GM19395 (cell line): Measurements from ENCODE around the gene SC5D.

Experiments
- ATAC-seq: cut with Tn5 transposase; IDR thresholded peaks from one replicate; pipeline ENCODE4 v1.9.1; 2021; ENCODE audit warnings: mild to moderate bottlenecking, moderate library complexity; ENCODE audit not compliant: unreplicated experiment

The SC5D gene

DNA sequence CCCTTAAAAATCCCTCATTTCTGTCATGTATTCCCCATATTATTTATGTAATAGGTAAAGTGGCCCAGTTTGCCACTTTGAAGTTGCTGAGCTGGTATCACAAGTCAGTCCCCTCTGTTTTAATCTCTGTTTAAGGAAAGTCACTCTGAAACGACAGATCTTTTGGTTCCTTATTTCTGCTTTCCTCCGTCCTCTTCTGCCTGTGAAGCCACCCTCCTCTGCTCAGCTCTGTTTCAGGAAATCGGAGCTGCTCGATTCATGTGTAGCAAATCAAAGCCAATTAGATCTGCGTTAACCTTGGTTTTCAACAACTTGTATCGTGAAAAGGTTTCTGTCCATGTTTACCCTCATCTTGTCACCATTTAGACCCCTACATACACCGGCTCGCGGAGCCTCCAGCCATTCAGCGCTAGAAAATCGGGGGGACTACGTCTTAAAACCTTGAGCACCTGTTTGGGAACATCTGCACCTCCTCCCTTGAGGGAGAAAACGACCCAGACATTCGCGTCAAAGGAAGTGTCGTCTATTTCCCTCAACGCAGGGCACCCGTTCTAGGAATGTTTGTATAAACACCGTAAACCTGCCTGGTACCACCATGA lies 576 bp upstream of the SC5D start:
- ATAC-seq: peak; percentile 43

DNA sequence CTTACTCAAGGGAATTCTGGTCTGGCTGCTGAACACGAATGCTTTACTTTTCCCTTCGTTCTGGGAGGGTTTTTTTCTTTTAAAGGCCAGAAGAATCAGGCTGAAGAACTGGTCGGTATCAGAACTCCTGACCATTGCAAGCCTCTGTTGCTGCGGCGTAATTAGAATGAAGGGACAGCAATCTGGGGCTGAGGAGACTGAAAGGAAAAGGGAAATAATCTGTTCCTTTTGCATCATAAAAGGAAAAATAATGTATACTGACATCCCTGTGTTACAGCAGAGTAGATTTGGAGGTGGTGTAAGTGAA lies 670 bp downstream of the SC5D start:
- ATAC-seq: no peak

DNA sequence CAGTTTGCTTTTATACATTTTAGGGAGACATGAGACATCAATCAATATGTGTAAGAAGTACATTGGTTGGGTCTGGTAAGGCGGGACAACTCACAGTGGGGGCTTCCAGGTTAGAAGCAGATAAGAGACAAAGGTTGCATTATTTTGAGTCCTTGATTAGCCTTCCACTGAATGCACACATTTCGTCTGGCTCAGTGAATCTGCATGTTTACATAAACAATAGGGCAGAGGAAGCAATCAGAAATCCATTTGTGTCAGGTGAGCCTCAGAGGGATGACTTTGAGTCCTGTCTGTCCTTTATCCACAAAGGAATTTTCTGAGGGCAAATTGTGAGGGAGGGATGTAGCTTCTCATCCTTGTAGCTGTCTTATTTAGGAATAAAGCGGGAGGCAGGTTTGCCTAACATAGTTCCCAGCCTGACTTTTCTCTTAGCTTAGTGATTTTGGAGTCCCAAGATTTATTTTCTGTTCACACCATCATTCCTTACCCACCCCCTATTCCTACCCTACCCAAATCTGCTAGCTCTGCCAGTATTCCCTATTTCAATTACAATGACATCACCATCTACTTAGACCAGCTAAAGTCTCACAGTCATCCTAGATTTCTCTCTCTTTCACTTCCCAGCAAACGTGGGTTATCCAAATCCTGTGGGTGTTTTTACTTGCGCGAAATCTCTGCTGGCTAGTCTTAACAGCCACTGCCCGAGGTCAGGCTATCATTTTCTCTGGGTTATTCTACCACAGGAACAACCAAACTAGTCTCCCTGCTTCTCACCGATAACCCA lies 2.9 kb downstream of the SC5D start:
- no peak for ATAC-seq

DNA sequence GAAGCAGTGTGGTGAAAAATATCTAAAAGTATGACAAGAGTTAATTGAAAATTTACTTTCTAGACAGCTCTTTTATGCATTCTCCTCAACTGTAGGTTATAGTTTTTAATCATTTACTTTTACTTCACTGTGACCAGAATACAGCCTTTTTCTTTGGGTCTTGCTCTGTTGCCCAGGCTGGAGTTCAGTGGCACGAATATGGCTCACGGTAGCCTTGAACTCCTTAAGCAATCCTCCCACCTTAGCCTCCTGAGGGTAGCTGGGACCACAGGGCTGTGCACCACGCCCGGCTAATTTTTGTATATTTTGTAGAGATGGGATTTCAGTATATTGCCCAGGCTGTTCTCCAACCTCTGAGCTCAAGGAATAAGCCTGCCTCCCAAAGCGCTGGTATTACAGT lies 5.3 kb downstream of the SC5D start:
- ATAC-seq: no peak

DNA sequence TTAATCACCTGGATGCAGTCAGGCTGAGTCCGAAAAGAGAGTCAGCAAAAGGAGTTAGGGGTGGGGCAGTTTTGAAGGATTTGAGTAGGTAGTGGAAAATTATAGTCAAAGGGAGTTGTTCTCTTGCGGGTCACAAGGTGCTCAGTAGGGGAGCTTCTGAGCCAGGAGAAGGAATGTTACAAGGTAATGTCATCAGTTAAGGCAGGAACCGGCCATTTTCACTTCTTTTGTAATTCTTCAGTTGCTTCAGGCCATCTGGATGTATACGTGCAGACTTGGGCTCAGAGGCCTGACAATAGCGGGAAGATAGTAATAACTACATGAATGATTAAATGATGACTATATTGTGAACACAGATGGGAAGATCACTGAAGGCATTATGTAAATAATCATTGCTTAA lies 6.2 kb downstream of the SC5D start:
- no peak for ATAC-seq

DNA sequence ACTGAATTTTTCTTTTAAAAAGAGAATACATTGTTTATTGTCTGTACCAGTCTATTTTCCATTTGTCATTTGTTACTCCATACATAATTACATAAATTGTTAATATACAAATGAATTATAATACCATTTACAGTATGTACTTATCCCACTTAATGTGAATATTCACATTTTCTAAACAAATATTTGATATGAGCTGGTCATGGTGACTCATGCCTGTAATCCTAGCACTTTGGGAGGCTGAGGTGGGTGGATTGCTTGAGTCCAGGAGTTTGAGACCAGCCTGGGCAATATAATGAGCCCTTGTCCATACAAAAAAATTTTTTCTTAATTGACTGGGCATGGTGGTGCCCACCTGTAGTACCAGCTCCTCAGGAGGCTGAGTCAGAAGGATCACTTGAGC lies 6.8 kb downstream of the SC5D start:
- no peak for ATAC-seq

DNA sequence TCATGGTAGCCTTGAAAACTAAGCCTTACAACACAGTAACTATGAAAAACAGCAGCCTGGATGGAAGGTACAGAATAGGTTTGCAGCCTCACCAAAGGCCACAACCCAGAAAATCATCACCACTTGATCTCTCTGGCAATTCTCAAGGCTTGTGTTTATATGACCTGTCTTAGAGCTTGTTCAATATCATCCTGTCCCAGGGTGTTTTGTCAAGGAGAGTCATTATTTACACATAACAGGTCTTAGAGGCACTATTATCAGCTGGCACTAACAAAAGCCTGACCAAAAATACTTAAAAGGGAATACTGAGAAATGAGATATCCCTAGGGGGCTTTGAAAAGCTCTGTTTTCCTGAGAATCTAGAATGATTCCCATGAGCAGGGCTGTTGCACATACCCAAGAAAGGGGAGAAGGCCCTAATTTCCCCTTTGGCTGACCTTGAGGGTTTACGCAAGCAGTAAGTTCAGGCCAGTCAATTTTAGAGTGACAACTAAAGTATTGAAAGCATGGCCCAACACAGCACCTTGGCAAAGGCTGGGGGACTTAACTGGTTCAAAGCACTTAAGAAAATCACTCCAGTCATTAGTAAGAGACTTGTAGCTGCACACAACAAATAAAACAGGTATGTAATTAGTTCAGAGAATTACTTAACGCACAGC lies 7.9 kb downstream of the SC5D start:
- no peak for ATAC-seq

DNA sequence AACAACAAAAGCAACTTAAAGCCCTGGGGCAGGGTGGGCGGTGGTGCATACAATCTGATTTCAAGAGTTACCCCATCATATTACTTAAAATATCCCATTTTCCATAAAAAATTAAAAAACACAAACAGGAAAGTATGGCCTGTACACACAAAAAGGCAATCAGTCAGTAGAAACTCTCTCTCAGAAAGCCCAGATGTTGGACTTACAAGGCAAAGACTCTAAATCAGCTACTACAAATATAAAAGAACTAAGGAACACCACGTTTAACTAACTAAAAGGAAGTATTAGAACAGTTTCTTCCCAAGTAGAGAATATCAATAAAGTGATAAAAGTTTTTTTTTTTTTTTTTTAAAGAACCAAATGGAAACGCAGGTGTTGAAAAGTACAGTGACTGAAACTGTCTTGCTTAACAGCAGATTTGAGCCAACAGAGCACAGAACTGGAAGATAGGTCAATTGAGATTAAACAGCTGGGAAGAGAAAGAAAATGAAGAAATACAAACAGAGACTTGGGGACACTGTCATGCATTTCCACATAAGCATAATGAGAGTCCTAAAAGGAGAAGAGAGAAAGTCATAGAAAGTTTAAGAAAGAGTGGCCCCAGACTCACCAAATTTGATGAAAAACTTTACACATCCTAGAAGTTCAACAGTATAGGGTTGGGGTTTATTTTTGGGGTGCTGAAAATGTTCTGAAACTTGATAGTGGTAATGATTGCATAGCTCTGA lies 8.6 kb downstream of the SC5D start:
- peak; percentile 69 for ATAC-seq

DNA sequence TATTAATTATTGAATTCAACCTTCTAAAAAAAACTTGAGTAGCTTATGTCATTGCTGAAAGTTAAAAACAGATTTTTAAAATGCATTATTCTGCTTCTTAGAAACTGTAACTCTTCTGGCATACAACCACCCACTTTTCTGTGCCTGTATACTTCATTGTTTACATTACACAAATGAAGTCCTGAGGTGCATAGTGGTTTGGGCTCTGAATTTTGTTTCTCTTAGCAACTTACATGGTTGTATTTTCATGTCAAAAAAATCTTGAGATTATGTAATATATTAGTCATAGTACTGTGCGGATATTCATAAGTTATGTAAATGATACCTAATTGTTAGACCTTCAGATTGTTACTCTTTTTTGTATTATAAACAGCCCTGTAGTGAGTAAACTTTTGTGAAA lies 12.2 kb downstream of the SC5D start:
- ATAC-seq: no peak

DNA sequence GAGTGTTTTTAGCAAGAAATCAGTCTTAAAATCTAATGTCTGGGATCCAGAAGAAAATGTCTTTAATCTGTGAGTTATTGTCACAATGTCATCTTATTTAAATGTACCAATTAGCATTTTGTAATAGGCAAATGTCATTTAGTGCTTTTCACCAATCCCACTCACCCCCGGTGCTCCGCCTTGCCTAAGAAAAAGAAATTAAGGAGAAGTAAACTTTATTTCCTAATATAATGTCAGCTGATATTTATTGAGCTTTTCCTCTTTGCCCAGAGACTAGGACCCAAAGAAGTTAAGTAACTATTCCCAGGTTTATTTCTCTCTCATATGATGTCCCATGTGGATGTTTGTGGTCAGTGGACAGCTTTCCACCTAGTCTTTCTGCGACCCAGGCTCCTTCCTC lies 16.2 kb downstream of the SC5D start:
- ATAC-seq: no peak

DNA sequence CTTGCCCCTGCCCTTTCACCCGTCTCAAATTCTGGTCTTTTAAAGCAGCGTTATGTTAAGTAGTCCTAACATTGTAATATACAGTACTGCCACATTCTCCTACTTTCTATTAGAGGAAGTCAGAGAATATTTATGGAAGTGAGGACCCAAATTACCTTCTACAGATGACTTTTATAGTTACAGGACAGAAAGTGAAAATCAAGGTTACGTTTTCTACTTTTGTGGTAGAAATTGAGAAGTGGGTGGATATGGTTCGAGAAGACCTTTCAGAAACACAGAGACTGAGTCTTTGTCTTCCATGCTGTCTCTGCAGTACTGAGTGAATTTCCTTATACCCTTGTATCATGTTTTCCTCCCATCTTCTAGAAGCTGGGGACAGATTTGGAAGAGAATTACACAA lies 17.1 kb downstream of the SC5D start:
- ATAC-seq: peak; percentile 95

DNA sequence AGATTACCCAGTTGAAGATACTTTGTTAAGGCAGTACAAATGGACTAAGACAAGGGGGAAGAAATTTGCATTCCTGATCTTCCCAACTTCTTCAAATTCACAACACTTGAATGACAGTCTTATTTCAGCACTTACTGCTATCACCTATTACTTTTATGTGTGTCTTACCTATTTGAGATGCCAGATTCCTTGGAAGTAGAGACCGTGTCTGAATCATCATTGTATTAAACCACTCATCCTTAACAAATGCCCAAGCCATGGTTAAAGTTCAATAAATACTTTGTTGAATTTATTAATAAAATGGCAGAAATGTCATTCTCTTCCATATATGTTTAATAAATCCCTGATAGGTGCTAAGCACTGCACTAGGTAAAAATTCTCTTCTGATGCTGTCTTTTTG lies 18.3 kb downstream of the SC5D start:
- no peak for ATAC-seq

DNA sequence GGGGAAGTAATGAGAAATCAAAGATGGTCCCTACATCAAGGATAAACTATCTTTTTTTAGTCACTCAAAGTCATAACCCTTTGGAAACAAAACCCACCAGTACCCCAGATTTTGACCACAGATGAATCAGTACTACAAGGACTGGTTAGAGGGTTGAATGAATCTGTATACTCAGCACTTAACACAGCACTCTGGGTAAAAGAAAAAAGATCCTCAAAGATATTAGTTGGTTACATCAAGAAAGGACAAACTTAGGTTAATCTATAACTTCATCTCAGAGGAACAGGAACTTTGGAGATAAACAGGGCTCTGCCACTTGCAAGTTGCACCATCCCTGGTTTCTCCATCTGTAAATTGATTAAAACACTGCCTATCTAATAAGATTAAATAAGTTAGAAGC lies 18.8 kb downstream of the SC5D start:
- ATAC-seq: no peak

DNA sequence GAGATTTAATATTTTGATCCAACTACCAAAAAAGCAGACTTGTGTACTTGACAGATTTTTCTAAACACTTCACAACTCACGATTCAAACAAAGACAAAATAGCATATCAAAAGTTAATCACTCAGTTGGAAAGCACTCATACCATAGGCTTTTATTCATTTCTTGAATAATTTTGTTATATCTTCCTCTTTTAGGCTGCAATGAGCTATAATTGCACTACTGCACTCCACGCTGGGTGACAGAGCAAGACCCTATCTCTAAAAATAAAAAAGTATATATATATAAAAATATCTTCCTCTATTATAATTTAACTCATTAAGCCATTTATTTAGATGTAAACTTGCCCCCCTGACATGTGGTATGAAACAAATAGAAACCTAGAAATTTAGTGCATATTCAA lies 19.9 kb downstream of the SC5D start:
- ATAC-seq: no peak

DNA sequence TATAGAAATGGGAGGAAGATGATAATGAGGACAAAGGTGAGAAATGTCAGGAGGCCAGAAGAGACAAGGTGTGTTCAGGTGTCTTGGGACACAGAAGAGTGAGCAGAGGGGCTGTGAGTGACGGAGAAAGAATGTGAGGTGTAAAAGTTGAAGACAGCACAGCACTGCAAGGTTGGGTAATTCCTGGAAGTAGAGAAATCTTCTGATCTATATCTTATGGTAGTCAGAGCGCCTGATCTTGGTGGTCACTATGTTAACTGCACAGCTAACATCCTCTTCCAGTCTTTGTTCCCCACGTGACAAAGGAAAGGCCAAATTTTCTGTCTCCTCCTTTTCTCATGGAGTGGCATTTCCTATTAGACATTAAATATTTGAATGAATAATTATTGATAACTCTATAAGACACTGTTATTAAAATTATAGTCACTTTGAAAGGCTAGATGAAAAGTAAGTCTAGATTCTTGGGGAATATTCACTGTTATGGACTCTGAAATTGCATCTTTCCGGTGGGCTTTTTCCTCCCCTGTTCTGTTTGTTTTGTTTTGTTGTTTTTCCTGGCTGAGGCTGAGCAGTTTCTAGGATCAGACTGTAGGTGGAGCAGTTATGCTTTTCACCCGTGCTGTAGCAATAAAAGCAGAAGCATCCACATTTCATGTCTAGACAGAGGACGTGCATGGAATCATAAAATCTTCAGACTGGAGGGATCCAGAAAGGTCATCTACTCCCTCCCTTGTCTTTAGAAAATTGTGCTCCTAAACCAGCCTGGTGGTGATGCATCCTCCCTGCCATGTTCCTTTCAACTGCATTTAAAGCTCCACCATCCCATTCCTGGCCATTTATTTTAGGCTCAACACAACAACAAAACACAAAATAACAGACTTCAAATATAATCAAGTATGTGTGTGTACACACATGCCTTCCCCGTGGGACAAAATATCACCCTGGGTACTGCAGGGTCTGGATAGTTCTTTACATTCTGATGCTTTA lies 26.6 kb downstream of the SC5D start:
- no peak for ATAC-seq

DNA sequence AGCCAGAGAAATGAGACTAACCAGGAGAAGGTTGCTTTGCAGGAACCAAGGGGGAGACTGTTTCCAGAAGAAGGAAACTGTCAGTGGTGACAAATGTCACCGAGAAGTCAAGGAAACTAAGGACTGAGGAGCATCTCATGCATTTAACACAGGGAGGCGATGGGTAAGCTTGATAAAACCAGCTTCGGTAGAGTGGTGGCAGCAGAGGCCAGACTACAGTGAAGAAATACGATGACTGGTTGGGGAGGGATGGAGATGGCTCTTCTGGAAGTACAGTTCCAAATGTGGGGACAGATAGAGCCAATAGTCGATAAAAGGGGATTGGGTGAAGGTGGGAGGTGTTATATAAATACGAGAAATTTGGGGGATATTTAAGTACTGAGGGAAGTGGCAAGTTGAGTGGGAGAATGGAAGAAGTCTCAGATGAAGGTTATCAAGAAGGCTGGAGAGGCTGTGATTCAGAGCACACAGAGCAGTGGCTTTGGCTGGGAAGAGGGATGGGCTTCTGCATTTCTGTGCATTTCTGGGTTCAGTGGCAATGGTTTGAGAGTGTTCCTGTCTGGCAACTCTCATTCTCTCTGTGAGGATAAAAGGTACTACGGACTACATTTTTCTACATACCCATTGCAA lies 29.2 kb downstream of the SC5D start:
- peak; percentile 86 for ATAC-seq

DNA sequence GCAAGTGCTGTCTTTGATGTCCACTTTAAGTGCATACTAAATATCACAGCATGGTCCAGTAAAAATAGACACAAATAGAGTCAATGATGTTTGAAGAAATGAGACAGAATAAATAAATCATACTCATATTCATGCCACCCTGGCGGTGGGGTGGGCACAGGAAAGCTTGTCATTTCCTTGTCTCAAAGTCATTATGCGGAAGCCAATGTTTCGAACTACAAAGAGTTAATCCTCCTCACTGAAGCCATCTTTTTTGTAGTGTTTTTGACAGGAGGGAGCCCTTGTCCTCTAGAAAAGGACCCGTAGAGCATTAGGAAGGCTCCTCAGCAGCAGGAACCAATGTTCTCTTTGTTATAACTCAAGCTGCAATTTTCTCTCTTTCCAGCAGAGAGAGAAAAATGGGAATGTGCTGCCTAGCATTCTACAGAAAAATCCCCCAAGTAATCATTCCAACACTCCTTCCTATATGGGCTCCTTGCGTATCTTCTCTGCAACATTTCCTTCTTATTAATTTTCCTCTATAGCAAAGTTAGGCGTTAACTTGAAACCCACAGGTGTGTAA lies 30.6 kb downstream of the SC5D start:
- no peak for ATAC-seq

DNA sequence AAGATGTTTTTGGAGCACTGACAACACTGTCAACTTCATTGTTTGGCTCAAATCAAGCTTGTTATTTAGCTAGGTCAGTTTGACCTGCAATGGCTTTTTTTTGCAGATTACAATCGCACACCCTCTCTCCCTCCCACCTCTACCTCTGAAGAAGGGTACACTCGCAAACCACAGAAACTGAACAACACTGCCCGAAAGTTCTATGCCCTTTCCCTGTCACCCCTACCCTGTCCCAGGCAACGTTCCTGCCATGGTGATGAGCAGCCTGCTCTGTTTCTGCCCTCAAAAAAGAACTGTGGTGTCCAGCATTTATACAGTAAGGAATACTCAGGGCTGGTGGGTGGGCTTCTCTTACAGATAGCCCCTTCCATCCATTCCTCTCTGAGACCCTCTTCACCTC lies 33.7 kb downstream of the SC5D start:
- ATAC-seq: no peak

DNA sequence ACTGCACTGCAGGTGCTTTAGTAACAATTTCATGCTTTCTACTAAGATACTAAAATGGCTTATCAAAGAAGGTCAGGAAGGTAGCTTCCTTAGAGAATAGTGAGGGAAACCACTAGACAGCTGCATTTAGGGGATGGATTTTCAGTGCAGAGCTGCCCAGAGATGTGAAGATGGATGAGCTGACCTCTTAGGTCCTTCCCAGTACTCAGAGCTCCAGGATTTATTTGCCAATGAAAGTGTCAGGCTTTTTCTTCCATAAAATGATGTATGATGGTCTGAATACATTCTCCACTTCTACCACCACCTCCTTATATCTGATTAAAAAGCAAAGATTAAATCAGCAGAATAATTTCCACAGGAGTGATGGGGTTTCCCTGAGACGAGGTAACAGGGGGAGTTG lies 35.0 kb downstream of the SC5D start:
- no peak for ATAC-seq
